Retinal pigment epithelial cell (primary cell): Measurements from ENCODE around the gene SCG3.

ENCODE experiments used
- DNase-seq: peaks from one replicate; pipeline ENCODE4 v3.0.0-alpha.2; 2010; ENCODE audit warnings: low read depth
- H3K4me3 ChIP-seq: 2 replicates; pipeline ENCODE4 v1.5.1; 2011; ENCODE audit warnings: mild to moderate bottlenecking, low read length, control low read depth, moderate library complexity
- TF ChIP-seq, protein P1 (sequence below): conservative IDR thresholded peaks from 2 replicates; pipeline ENCODE4 v1.5.1; 2011; ENCODE audit warnings: low read depth, low read length, control low read depth, inconsistent platforms

SCG3 gene

DNA sequence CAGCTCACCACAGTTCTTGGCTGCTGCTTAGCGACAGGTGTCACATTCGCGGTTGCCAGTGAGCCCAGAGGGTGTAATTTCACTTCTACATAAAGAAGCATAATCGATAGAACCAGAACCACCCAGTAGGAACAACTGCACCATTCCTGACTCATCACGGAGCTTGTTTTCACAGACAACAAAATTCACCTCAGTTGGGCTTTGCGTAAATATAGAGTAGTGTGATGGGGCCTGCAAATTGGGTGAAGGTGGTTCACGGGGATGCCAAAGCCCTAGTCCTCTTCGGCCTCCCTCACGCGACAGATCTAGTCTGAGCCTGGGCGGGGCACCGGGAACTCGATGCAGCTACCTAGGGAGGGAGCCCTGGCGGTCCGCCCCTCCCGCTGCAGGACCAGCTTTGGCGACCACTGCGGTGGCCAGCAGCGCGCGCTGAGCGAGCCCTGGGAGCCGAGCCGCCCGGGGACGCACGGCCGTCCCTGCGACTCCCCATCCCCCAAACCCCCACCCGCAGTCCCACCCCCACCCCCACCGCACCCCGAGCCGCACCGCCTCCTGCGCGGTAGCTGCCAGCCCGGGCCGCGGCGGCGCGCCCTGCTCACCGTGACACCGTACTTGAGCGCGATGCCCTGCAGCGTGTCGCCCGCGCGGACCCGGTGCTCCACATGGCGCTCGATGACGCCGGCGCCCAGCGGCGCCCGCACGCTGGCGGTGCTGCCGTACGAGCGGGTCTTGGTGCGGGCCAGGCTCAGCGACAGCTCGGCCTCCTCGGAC lies 55.6 kb downstream of the SCG3 start:
- TF ChIP-seq, protein P1, sequence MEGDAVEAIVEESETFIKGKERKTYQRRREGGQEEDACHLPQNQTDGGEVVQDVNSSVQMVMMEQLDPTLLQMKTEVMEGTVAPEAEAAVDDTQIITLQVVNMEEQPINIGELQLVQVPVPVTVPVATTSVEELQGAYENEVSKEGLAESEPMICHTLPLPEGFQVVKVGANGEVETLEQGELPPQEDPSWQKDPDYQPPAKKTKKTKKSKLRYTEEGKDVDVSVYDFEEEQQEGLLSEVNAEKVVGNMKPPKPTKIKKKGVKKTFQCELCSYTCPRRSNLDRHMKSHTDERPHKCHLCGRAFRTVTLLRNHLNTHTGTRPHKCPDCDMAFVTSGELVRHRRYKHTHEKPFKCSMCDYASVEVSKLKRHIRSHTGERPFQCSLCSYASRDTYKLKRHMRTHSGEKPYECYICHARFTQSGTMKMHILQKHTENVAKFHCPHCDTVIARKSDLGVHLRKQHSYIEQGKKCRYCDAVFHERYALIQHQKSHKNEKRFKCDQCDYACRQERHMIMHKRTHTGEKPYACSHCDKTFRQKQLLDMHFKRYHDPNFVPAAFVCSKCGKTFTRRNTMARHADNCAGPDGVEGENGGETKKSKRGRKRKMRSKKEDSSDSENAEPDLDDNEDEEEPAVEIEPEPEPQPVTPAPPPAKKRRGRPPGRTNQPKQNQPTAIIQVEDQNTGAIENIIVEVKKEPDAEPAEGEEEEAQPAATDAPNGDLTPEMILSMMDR, result no peak
- H3K4me3 ChIP-seq, result peak overlapping the region; percentile 60
- no peak for DNase-seq

DNA sequence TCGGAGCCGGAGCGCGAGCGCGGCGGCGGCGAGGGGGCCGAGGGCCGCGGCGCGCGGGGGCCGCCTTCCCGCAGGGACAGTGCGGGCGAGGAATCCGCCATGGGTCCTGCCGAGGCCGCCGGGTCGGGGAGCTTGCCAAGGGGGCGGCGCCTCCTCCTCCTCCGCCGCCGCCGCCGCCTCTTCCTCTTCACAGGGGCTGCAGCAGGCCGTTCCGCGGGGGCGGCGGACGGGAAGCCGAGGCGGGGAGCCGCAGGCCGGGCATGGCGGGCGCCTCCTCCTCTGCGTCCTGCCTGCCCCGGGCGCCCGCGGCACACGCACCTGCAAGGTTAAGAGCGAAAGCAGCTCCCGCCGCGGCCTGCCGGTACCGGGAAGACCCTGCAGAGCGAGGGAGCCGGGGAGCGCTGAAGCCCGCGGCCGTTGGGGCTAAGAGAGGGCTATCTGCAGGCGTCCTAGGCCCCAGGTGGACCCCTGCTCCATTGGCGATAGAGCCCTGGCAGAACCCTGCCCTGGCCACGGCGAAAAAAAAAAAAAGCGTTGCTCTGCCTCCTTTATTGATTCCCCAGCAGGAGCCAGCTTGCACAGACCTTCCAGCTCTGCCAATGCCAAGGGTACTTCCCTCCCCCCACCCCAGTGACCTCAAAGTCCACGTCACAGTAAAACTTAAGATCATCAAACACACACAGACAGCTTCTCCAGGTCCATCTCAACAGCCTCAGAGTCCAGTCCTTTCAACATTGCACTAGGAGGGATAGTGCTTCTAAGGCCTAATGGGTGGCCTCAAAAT lies 56.4 kb downstream of the SCG3 start, which contains the start of gene LYSMD2:
Gene LYSMD2, minus strand, starts transcription at position 134 of the 784 bp plus-strand sequence. Its CDS starts 33 bp downstream, at position 101.
- peak within 1 kb of the TSS; percentile 60 for H3K4me3 ChIP-seq
- DNase-seq, result no peak
- TF ChIP-seq, protein P1, result no peak

DNA sequence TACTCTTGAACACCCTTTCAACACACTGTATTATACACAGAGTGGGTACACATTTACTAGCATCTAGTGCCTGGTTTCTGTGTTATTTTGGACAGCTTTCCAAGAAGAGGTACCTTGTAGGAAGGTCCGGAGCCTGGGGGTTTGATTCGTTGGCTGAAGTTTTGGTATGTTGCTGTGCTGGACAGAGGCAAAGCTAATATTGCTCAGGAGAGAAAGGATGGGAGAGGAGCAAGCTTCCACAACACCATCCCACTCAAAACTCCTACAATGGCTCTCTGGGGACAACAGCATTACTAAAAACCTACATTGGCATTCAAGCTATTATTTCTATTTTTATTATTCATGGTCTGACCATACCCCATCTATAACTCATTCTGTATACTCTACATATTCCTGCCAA lies 57.2 kb downstream of the SCG3 start:
- TF ChIP-seq, protein P1, result no peak
- no peak overlapping the region for H3K4me3 ChIP-seq
- no peak for DNase-seq

DNA sequence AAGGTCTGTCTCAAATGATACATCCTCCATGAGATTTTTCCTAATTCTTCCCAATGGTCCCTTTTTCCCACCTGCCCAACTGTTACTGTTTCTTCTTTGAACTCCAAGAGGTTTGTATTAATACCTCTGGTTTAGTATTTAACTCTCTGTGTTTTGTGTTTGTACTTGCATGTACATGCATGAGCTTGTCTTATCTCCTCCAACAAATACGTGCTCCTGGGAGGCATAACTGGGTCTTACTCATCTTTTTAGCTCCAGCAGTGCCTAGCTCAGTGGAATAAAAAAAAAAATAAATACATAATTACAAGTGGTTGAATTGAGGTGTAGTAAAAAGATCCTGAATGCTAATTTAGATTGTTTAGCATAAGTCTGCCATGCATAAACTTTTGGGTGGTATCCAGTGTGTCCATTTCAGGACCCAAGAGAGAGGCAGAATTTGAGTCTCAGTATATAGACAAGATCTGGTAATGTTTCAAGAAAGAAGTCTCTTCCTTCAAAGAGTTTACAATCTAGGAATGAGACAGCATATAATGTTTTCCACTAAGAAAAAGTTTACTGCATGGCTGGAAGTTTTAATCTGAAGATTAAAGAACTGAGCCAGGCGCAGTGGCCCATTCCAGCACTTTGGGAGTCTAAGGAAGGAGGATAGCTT lies 57.9 kb downstream of the SCG3 start:
- no peak for DNase-seq
- no peak overlapping the region for H3K4me3 ChIP-seq

DNA sequence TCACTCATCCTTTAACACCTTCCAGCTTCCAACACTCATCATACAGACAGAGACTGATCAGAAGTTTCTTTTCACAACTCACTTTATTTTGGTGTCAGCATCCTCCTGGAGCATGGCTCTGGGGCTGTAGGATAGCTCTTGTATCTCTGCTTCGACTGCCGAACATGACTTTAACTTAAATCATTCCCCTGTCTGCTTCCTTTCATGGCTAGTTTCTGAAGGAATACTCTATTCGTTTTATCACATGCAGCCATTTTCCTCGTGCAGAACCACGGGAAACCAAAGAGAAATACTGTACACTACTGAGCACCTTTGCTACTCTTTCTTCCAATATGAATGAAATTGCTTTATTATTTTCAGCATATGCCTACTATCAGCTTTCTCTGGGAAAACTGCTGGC lies 68.0 kb downstream of the SCG3 start:
- DNase-seq, result no peak
- TF ChIP-seq, protein P1, result no peak
- H3K4me3 ChIP-seq, result no peak overlapping the region

More for the DNA sequence above, 57.9 kb downstream of the SCG3 start:
- TF ChIP-seq, protein P1, result no peak

DNA sequence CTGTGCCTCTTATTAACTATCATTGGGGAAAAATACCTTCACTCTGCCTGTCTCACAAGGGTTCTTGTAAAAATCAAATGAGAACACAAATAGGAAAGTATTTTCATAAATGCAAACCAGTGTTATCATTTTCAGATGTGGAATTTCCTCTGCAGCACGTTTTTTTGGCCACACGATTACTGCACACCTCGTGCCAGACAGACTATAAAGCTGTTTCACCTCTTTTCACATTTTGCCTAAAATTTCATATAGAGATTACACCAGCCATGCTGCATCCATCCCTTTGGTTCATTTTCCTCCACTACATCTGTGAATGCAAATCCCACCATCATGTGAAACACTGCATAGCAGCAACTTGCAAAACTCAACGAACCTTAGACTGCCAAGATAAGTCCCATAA lies 68.9 kb downstream of the SCG3 start:
- TF ChIP-seq, protein P1, result no peak
- DNase-seq, result no peak
- H3K4me3 ChIP-seq, result no peak overlapping the region
